Activated B cell treated with CpG ODN at 0.5 μM for 24 hours (primary cell): ENCODE measurements around the gene DMPK. TPM values are rescaled to one million over a fixed set of nuclear protein-coding genes. Genes with fewer than 3 reads are reported as not detected.

Experiments used
- ATAC-seq: fragments of 200-7000 bp; cut with Tn5 transposase; one replicate; pipeline ENCODE4 v1.10.0; 2021; ENCODE audit warnings: low read depth, mild to moderate bottlenecking, moderate library complexity
- CTCF ChIA-PET: fragments of 350-600 bp; sonication (Branson Sonifier 250); formaldehyde crosslinking; loops from one replicate; lab custom pipeline; 2021; ENCODE audit warnings: antibody characterized with exemption; lab: Charles Lee
- POLR2A ChIA-PET: fragments of 350-600 bp; sonication (Branson Sonifier 250); formaldehyde crosslinking; loops from one replicate; lab custom pipeline; 2021; ENCODE audit warnings: antibody characterized with exemption; lab: Charles Lee
- DNase-seq: peaks from one replicate; pipeline ENCODE4 v3.0.0; 2022
- H3K27ac Mint-ChIP-seq: one replicate; pipeline ENCODE4 v1.8.0; 2020; ENCODE audit warnings: mixed read lengths
- H3K27me3 Mint-ChIP-seq: one replicate; pipeline ENCODE4 v1.8.0; 2021; ENCODE audit warnings: mixed read lengths
- H3K36me3 Mint-ChIP-seq: one replicate; pipeline ENCODE4 v1.8.0; 2021; ENCODE audit warnings: low read depth, mixed read lengths
- H3K4me1 Mint-ChIP-seq: one replicate; pipeline ENCODE4 v1.8.0; 2021; ENCODE audit warnings: mixed read lengths
- H3K4me3 Mint-ChIP-seq: one replicate; pipeline ENCODE4 v1.8.0; 2020; ENCODE audit warnings: mild to moderate bottlenecking, mixed read lengths
- H3K9me3 Mint-ChIP-seq: one replicate; pipeline ENCODE4 v1.8.0; 2020; ENCODE audit warnings: mixed read lengths
- intact Hi-C: fragments of 100-400 bp; cut with micrococcal nuclease; formaldehyde crosslinking; loops from one replicate; pipeline ENCODE4 v1.15.1; 2024
- total RNA-seq: library from RNA; stranded (reverse); gene quantifications from 2 replicates; pipeline ENCODE4 v1.2.3, GENCODE V29; 2022
- TF ChIP-seq, protein P1 (sequence below): fragments of 200-600 bp; IDR thresholded peaks from one replicate; pipeline ENCODE4 v1.8.0; 2022; ENCODE audit warnings: antibody characterized with exemption, mild to moderate bottlenecking

The DMPK gene
- total RNA-seq, 1 donor from 2014 or later, result 39.0 TPM

- intact Hi-C loops, result no loop called here
- TF ChIP-seq, protein P1, sequence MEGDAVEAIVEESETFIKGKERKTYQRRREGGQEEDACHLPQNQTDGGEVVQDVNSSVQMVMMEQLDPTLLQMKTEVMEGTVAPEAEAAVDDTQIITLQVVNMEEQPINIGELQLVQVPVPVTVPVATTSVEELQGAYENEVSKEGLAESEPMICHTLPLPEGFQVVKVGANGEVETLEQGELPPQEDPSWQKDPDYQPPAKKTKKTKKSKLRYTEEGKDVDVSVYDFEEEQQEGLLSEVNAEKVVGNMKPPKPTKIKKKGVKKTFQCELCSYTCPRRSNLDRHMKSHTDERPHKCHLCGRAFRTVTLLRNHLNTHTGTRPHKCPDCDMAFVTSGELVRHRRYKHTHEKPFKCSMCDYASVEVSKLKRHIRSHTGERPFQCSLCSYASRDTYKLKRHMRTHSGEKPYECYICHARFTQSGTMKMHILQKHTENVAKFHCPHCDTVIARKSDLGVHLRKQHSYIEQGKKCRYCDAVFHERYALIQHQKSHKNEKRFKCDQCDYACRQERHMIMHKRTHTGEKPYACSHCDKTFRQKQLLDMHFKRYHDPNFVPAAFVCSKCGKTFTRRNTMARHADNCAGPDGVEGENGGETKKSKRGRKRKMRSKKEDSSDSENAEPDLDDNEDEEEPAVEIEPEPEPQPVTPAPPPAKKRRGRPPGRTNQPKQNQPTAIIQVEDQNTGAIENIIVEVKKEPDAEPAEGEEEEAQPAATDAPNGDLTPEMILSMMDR, result no peak
- DNase-seq (no peak), ATAC-seq (no peak)
- Mint-ChIP-seq H3K27ac (no peak overlapping the region), H3K27me3 (peaks cover 6% of the 10 kb centered on the region), H3K4me1 (peaks cover 3% of the 10 kb centered on the region), H3K36me3 (no peaks in the 10 kb centered on the region), H3K9me3 (no peaks in the 10 kb centered on the region), H3K4me3 (no peak overlapping the region)
- ChIA-PET POLR2A (no interaction called here), CTCF (no interaction called here)
Observed at GRCh38 chr19:45763691-45764294, 18.5 kb downstream of the DMPK start.

DNA sequence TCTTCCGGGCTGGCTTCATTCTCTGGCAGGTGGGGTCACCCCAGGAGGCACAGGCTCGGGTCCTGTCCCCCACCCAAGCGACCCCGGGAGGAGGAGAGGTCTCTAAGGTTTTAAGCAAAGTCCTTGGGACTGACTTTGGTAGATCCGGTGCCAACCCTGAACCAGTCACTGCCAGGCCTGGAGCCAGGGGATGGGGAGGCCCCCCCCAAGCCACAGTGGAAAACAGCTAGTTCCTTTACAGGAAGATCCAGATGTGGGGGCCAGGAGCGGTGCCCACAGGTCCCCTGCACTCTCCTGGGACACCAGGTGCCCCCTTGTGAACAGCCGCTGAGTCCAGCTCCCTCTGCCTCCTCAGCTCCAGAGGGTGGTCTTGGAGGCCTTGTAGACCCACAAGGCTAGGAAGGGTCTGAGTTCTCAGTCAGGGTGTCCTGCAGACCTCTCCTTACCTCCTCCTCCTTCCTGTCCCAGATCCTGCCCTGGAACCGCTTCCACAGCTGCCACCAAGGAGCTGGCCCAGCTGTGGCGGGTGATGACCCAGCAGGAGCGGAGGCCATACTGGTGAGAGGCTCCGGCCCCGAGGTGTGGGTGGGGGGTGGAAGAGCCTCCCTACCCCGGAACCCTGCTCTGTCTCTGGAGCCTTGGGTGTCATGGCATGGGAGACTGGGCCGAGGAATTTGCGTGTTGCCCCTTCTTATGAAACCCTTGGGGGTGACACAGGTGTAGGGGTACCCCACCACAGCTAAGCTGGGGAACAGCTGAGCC, 19.2 kb downstream of the DMPK start:
- peaks cover 6% of the 10 kb centered on the region for H3K27me3 Mint-ChIP-seq
- DNase-seq, result no peak

DNA sequence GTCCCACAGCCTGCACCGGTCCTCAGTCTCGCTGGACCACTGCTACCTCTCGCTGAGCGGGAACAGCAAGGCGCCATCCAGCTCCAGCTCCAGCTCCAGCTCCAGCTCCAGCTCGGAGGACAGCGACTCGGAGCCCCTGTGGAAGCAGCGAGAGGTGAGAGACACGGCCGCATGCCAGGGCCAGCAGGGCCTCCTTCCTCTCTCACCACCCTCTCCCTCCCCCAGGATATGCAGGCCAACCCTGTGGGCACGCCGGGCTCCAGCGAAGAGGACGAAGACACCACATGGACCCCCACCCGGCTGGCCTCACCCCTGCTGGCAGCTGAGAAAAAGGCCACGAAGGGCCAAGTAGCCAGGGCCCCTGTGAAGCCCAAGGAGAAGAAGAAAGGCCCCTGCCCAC, 20.6 kb downstream of the DMPK start:
- H3K36me3 Mint-ChIP-seq, result no peaks in the 10 kb centered on the region
- POLR2A ChIA-PET, result no interaction called here
- ATAC-seq, result no peak
- CTCF ChIA-PET, result no interaction called here
- intact Hi-C loops, result no loop called here
- TF ChIP-seq, protein P1, result no peak
- no peaks in the 10 kb centered on the region for H3K4me1 Mint-ChIP-seq
- no peak for DNase-seq
- H3K9me3 Mint-ChIP-seq, result no peaks in the 10 kb centered on the region
- no peak overlapping the region for H3K4me3 Mint-ChIP-seq
- H3K27me3 Mint-ChIP-seq, result peaks cover 6% of the 10 kb centered on the region
- no peak overlapping the region for H3K27ac Mint-ChIP-seq

More for the DNA sequence above, 19.2 kb downstream of the DMPK start:
- no peak for ATAC-seq
- TF ChIP-seq, protein P1, result no peak
- Mint-ChIP-seq H3K4me3 (no peak overlapping the region), H3K4me1 (peaks cover 2% of the 10 kb centered on the region), H3K9me3 (no peaks in the 10 kb centered on the region), H3K36me3 (no peaks in the 10 kb centered on the region), H3K27ac (no peak overlapping the region)
- POLR2A ChIA-PET, result no interaction called here
- intact Hi-C loops, result no loop called here
- CTCF ChIA-PET, result no interaction called here

DNA sequence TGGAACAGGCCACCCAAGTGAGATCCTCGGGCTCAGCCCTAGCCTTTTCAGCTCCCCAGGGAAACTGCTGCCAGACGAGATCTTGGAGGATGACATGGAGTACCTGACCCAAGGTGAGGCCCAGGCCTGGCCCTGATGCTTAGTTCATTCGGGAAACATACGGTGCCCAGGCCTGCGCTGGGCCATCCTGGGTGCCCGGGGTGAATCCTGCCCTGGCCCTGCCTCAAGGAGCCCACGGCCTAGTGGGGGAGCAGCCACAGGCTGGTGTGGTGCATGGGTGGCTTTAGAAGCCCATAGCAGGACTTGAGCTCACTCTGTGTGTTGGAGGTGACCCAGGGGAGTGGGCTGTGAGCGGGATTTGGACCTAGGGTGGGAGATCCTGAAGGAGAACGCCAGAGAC, 23.4 kb downstream of the DMPK start:
- Mint-ChIP-seq H3K27me3 (peaks cover 3% of the 10 kb centered on the region), H3K4me3 (no peak overlapping the region), H3K27ac (no peak overlapping the region), H3K9me3 (no peaks in the 10 kb centered on the region), H3K36me3 (no peaks in the 10 kb centered on the region), H3K4me1 (no peaks in the 10 kb centered on the region)
- no peak for ATAC-seq
- POLR2A ChIA-PET, result no interaction called here
- TF ChIP-seq, protein P1, result no peak
- intact Hi-C loops, result no loop called here
- CTCF ChIA-PET, result interaction anchor here (1.3 kb wide), 1 partner anchor 11 kb away, joined by 3 read pairs; the partner anchor contains the start of gene SIX5
- DNase-seq, result no peak

GRCh38 chr19:45757695-45758094, 24.6 kb downstream of the DMPK start:
- ATAC-seq (no peak), DNase-seq (no peak)
- intact Hi-C loops, result no loop called here
- TF ChIP-seq, protein P1, result no peak
- CTCF ChIA-PET, result interaction anchor here (0.7 to 1.3 kb wide), 3 partner anchors 12 to 44 kb away, joined by 3 to 5 read pairs (median 3); partner anchors contain the start of gene SIX5
- no peaks in the 10 kb centered on the region for H3K9me3 Mint-ChIP-seq
- H3K27ac Mint-ChIP-seq, result no peak overlapping the region
- POLR2A ChIA-PET, result no interaction called here
- no peaks in the 10 kb centered on the region for H3K4me1 Mint-ChIP-seq
- peaks cover 4% of the 10 kb centered on the region for H3K27me3 Mint-ChIP-seq
- no peak overlapping the region for H3K4me3 Mint-ChIP-seq
- no peaks in the 10 kb centered on the region for H3K36me3 Mint-ChIP-seq
